HEK293T (cell line): Measurements from ENCODE around the gene DOHH.

Source experiments
- ARNT ChIP-seq: fragments of 450-650 bp; IDR thresholded peaks from 2 replicates; pipeline ENCODE4 v1.6.1; 2017; ENCODE audit warnings: mild to moderate bottlenecking
- BHLHE40 ChIP-seq: fragments of 450-650 bp; IDR thresholded peaks from 2 replicates; pipeline ENCODE4 v1.6.1; 2016; ENCODE audit warnings: mild to moderate bottlenecking, moderate library complexity, borderline replicate concordance
- CTBP1 ChIP-seq: fragments of 450-650 bp; IDR thresholded peaks from 2 replicates; pipeline ENCODE4 v1.6.1; 2016; ENCODE audit warnings: borderline replicate concordance
- ELF4 ChIP-seq: fragments of 450-650 bp; IDR thresholded peaks from 2 replicates; pipeline ENCODE4 v1.6.1; 2017; ENCODE audit warnings: antibody characterized with exemption
- FOXA1 ChIP-seq: fragments of 450-650 bp; IDR thresholded peaks from 2 replicates; pipeline ENCODE4 v1.6.1; 2016; ENCODE audit warnings: mild to moderate bottlenecking
- FOXK2 ChIP-seq: fragments of 450-650 bp; IDR thresholded peaks from 2 replicates; pipeline ENCODE4 v1.6.1; 2016; ENCODE audit warnings: mild to moderate bottlenecking
- FOXM1 ChIP-seq: fragments of 450-650 bp; IDR thresholded peaks from 2 replicates; pipeline ENCODE4 v1.6.1; 2017; ENCODE audit warnings: mild to moderate bottlenecking, borderline replicate concordance
- HDGF ChIP-seq: fragments of 450-650 bp; IDR thresholded peaks from 2 replicates; pipeline ENCODE4 v1.6.1; 2017; ENCODE audit warnings: antibody characterized with exemption, borderline replicate concordance
- SP1 ChIP-seq: fragments of 450-650 bp; IDR thresholded peaks from 2 replicates; pipeline ENCODE4 v1.6.1; 2017
- SUZ12 ChIP-seq: fragments of 450-650 bp; IDR thresholded peaks from 2 replicates; pipeline ENCODE4 v1.6.1; 2016; ENCODE audit warnings: mild to moderate bottlenecking
- TARDBP ChIP-seq: fragments of 450-650 bp; IDR thresholded peaks from 2 replicates; pipeline ENCODE4 v1.6.1; 2016
- ZNF384 ChIP-seq: fragments of 450-650 bp; IDR thresholded peaks from 2 replicates; pipeline ENCODE4 v1.6.1; 2016

DNA sequence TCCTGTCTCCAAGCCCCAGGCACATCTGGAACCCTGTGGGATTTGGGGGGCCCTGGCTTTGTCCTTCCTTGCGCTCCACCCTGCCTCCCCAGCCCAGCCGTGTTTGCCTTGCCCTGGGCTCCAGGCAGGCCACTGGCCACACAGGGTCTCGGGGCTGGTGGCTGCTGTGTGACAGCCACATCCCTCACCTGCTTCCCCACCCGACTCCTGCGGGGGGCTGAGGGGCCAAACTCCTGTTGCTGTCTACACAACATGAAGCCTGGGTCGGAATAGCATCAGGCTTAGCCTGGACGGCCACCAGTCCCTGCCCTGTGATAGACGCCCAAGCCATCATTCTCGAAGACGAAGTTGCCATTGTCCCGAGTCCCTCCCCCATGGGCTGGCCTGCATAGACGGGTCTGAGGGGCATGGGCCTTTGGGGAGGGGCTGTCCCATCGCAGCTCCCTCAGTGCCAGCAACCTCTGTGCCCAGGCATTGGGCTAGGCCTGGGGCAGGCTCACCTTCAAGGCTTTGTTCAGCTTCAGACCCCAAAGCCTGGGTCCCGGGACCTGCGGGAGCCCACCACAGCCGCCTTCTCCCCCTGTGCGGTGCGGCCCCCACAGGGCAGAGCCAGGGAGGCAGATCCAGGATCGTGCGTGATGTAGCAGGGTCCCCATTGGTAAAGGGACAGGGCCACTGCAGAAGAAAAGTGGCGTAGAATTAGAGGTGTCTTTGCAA, 23.0 kb upstream of the DOHH start:
- TF ChIP-seq TARDBP (no peak), FOXA1 (no peak), ZNF384 (no peak), BHLHE40 (no peak), ARNT (no peak), ELF4 (no peak), FOXK2 (no peak), SP1 (no peak), SUZ12 (no peak), HDGF (no peak), CTBP1 (no peak), FOXM1 (no peak)
